ENCODE measurements around the gene MYOCD.

The MYOCD gene

DNA sequence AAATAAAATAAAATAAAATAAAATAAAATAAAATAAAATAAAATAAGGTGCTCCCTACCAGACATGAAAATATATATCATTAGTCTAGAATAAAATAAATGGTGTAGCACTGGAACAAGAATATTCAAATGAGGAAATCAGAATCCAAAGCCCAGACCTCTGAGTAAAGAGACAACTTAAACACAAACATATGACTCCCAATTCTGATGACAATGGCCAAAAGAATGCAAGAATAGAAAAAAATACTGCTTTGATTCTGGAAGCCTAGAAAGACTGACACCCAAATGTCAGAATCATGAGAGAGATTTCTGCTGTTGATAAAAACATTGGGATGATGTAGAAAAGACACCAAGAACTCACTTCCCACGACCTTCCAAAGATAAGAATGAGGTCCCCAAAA, 27.9 kb downstream of the MYOCD start:
- DNase-seq (ENCODE audit: extremely low read depth, low read depth) = no peak
- TF ChIP-seq, protein P1, sequence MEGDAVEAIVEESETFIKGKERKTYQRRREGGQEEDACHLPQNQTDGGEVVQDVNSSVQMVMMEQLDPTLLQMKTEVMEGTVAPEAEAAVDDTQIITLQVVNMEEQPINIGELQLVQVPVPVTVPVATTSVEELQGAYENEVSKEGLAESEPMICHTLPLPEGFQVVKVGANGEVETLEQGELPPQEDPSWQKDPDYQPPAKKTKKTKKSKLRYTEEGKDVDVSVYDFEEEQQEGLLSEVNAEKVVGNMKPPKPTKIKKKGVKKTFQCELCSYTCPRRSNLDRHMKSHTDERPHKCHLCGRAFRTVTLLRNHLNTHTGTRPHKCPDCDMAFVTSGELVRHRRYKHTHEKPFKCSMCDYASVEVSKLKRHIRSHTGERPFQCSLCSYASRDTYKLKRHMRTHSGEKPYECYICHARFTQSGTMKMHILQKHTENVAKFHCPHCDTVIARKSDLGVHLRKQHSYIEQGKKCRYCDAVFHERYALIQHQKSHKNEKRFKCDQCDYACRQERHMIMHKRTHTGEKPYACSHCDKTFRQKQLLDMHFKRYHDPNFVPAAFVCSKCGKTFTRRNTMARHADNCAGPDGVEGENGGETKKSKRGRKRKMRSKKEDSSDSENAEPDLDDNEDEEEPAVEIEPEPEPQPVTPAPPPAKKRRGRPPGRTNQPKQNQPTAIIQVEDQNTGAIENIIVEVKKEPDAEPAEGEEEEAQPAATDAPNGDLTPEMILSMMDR (IDR thresholded peaks at IDR 0.05; ENCODE audit: low read depth, low read length, missing control alignments) = no peak
- H3K4me3 ChIP-seq (replicated peaks; ENCODE audit: low read depth, low read length) = no peak overlapping the region

DNA sequence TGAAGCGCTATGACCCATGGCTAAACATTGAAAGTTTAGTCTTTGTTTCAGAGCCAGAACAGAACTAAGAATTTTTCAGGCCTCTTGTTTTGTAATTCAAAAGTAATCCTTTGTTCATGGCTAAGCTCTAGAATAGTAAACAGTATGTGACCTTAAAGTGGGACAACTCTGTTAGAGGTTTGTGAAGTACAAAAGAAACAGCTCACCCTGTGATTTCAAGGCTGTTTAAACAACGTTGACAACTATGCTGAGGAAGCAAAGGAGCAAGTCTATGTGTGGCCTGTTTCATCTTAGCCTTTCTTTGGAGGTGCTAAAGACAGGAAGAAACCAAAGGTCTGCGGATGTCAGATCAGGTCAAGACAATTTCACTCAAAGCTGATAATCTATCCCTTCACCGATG, 40.4 kb downstream of the MYOCD start:
- DNase-seq (ENCODE audit: extremely low read depth, low read depth) = no peak
- H3K4me3 ChIP-seq (replicated peaks; ENCODE audit: low read depth, low read length) = no peak overlapping the region
- TF ChIP-seq, protein P1 (IDR thresholded peaks at IDR 0.05; ENCODE audit: low read depth, low read length, missing control alignments) = no peak

DNA sequence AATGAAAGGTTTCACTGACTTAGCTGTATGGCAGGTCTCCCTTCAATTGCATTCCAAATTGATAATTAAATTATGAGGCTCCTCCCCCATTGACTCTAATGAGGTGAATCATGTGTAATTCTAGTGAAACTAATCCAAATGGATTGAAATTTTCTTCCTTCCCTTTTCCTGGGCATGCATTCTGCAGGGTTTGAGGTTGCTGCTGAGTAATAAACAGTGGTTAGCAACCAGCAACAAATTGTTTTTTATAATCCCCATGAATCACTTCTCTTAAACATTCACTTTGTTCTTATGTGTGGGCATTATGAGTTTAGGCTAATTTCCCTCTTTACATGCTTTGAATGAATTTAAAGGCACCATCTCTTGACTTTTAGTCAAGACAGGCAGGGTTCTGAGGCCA, 43.4 kb downstream of the MYOCD start:
- H3K4me3 ChIP-seq (replicated peaks; ENCODE audit: low read depth, low read length) = no peak overlapping the region
- DNase-seq (ENCODE audit: extremely low read depth, low read depth) = no peak
- TF ChIP-seq, protein P1 (IDR thresholded peaks at IDR 0.05; ENCODE audit: low read depth, low read length, missing control alignments) = no peak

DNA sequence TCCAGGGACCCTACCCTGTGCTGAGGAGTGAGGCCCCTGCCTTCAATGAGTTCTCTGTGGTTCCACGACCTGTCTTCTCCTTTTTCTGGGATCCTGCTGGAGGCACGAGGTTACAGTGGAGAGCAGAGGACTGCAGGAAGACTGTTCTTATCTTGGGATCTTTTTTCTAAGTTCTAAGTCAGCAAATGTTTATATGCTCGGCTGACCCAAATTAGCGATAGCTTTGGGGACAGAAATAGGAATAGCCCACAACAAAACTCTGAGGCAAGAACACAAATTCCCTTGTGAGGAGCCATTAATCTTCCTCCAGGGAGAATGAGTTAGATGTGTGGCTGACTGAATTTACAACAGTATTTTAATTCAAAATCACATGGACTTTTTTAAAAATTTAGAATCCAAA, 46.7 kb downstream of the MYOCD start:
- DNase-seq (ENCODE audit: extremely low read depth, low read depth) = no peak
- H3K4me3 ChIP-seq (replicated peaks; ENCODE audit: low read depth, low read length) = no peak overlapping the region
- TF ChIP-seq, protein P1 (IDR thresholded peaks at IDR 0.05; ENCODE audit: low read depth, low read length, missing control alignments) = no peak

GRCh38 chr17:12712941-12713340, 47.3 kb downstream of the MYOCD start:
- no peak for DNase-seq (ENCODE audit: extremely low read depth, low read depth)
- H3K4me3 ChIP-seq (replicated peaks; ENCODE audit: low read depth, low read length) = no peak overlapping the region
- TF ChIP-seq, protein P1 (IDR thresholded peaks at IDR 0.05; ENCODE audit: low read depth, low read length, missing control alignments) = no peak

- TF ChIP-seq, protein P1 (IDR thresholded peaks at IDR 0.05; ENCODE audit: low read depth, low read length, missing control alignments) = no peak
- no peak overlapping the region for H3K4me3 ChIP-seq (replicated peaks; ENCODE audit: low read depth, low read length)
- no peak for DNase-seq (ENCODE audit: extremely low read depth, low read depth)
Measured at GRCh38 chr17:12719948-12720347, 54.3 kb downstream of the MYOCD start.

DNA sequence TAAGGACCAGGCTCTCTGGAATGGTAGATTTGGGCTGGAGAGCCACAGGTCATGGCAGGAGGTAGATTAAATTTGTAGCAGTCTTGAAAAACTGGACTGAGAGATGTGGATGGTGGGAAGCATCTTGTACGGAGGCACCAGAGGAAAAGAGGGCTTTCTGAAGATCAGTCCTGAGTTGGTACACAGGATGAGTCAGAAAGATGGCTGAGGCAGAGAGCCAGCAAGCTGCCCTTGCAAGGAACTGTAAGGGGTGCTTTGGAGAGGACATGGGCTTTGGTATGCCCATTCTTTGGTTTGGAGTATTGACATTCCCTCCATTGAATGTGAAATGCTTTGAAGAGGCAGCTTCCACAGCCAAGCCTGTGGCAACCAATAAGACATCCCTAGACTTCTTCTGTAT, 55.9 kb downstream of the MYOCD start:
- no peak overlapping the region for H3K4me3 ChIP-seq (replicated peaks; ENCODE audit: low read depth, low read length)
- TF ChIP-seq, protein P1 (IDR thresholded peaks at IDR 0.05; ENCODE audit: low read depth, low read length, missing control alignments) = no peak
- DNase-seq (ENCODE audit: extremely low read depth, low read depth) = no peak
